Posterior vena cava (tissue), 2 donors: ENCODE data around the gene D2HGDH. TPM values are rescaled to one million over a fixed set of nuclear protein-coding genes. Genes with fewer than 3 reads are reported as not detected.

Experiments
- DNase-seq: peaks from one replicate; pipeline ENCODE4 v3.0.0-alpha.2; 2020; ENCODE audit warnings: low spot score
- intact Hi-C, 2 donors: fragments of 100-400 bp; cut with DNase I; formaldehyde crosslinking; loops; one replicate each; pipeline versions ENCODE4 v1.14.1 to v1.14.2; 2022 to 2023
- long read RNA-seq, 2 donors: library from polyadenylated mRNA; unstranded; transcript quantifications; one replicate each; pipeline ENCODE4 v2.0.0, GENCODE V29; 2020 to 2021
- total RNA-seq, 2 donors: library from RNA; stranded (reverse); fragmentation: NEBNext Ultra II Directional; extraction: Animal tissue kit (Norgen Biotek cat#: 25700); gene quantifications; one replicate each; pipeline ENCODE4 v1.2.1, GENCODE V29; 2021
- donor health status: DM: yes; HTN: yes; CAD: no.
- donor health status: DM: yes; HTN: yes; CAD: no.

Gene D2HGDH
- total RNA-seq, result 10 to 100 TPM; 12.4 to 18.8 TPM
- long read RNA-seq, donor 1, partial matches to known transcripts, result 8 of 18 reads
- long read RNA-seq, donor 1, other reads (novel, unspliced or antisense), result 8 of 18 reads
- long read RNA-seq, donor 2, transcript D2HGDH-201 (10 exons, 2,617 nt), result major isoform, 7 of 29 reads
- long read RNA-seq, donor 2, partial matches to known transcripts, result 7 of 29 reads
- long read RNA-seq, donor 2, other reads (novel, unspliced or antisense), result 14 of 29 reads

GRCh38 chr2:241734467-241735208, at the start of gene D2HGDH:
D2HGDH (plus strand) TSS chr2:241734630; CDS start chr2:241735225, 595 bp downstream.
- DNase-seq, result peak; percentile 98
- intact Hi-C loops, result loop anchor here in 1 of 2 donors (5.0 kb wide), 1 partner anchor 143 kb away; no protein-coding TSS in a partner anchor

- no peak for DNase-seq
- intact Hi-C loops, result no loop called here
Measured at GRCh38 chr2:241686324-241686649, 48.1 kb upstream of the D2HGDH start.

GRCh38 chr2:241686650-241687425, 47.6 kb upstream of the D2HGDH start, which contains the start of gene DTYMK:
DTYMK (minus strand) TSS chr2:241686815; CDS start chr2:241686783, 32 bp downstream.
- intact Hi-C loops, result no loop called here
- DNase-seq, result peak; percentile 99

- DNase-seq, result no peak
- intact Hi-C loops, result no loop called here
Measured at GRCh38 chr2:241689306-241689705, 45.1 kb upstream of the D2HGDH start.

- intact Hi-C loops, result no loop called here
- DNase-seq, result no peak
Measured at GRCh38 chr2:241690202-241690717, 44.2 kb upstream of the D2HGDH start.

GRCh38 chr2:241692448-241692847, 42.0 kb upstream of the D2HGDH start:
- DNase-seq, result no peak
- intact Hi-C loops, result no loop called here

GRCh38 chr2:241695651-241696050, 38.8 kb upstream of the D2HGDH start:
- intact Hi-C loops, result no loop called here
- no peak for DNase-seq

GRCh38 chr2:241701149-241701398, 33.4 kb upstream of the D2HGDH start:
- intact Hi-C loops, result no loop called here
- DNase-seq, result no peak

- intact Hi-C loops, result no loop called here
- peak; percentile 99 for DNase-seq
Measured at GRCh38 chr2:241701399-241702154, 32.9 kb upstream of the D2HGDH start, which contains the start of gene ING5. ING5 (plus strand) TSS chr2:241702039; CDS start chr2:241702066, 27 bp downstream.

GRCh38 chr2:241702155-241703031, 32.0 kb upstream of the D2HGDH start:
- peak; percentile 96 for DNase-seq
- intact Hi-C loops, result no loop called here

- intact Hi-C loops, result no loop called here
Measured at GRCh38 chr2:241703032-241703604, 31.3 kb upstream of the D2HGDH start.

GRCh38 chr2:241706537-241706936, 27.9 kb upstream of the D2HGDH start:
- intact Hi-C loops, result no loop called here
- no peak for DNase-seq

More at GRCh38 chr2:241703032-241703604, 31.3 kb upstream of the D2HGDH start:
- no peak for DNase-seq

GRCh38 chr2:241708879-241709278, 25.6 kb upstream of the D2HGDH start:
- intact Hi-C loops, result no loop called here

GRCh38 chr2:241719093-241719492, 15.3 kb upstream of the D2HGDH start:
- intact Hi-C loops, result no loop called here
- no peak for DNase-seq

More at GRCh38 chr2:241708879-241709278, 25.6 kb upstream of the D2HGDH start:
- no peak for DNase-seq

- intact Hi-C loops, result loop anchor here in 1 of 2 donors (10.0 kb wide), 1 partner anchor 155 kb away; no protein-coding TSS in a partner anchor
- DNase-seq, result no peak
Measured at GRCh38 chr2:241720099-241720498, 14.3 kb upstream of the D2HGDH start.

GRCh38 chr2:241720560-241720959, 13.9 kb upstream of the D2HGDH start:
- intact Hi-C loops, result loop anchor here in 1 of 2 donors (10.0 kb wide), 1 partner anchor 154 kb away; no protein-coding TSS in a partner anchor
- DNase-seq, result no peak

- intact Hi-C loops, result loop anchor here in 1 of 2 donors (10.0 kb wide), 1 partner anchor 153 kb away; no protein-coding TSS in a partner anchor
- DNase-seq, result no peak
Measured at GRCh38 chr2:241721852-241722251, 12.6 kb upstream of the D2HGDH start.
